ENCODE data around the gene KCNB1.
A peak's percentile ranks its signal among the peaks of the same experiment; 100 is the strongest.

KCNB1 gene

DNA sequence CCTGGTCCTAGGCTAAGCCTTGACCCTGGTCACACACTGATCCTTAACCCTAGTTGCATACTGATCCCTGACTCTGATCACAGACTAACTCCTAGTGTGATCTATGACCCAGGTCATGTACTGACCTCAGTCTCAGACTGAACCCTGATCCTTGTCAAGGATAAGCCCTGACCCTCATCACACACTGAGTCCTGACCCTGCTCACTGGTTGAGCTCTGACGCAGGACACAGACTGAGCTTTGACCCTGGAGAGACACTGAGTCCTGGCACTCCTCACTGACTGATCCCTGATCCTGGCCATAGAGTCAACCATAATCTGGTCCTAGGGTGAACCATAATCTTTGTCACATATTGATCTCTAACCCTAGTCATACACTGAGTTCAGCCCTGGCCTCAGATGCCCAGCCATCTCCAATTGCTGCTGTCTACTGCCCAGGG is 37.9 kb downstream of the KCNB1 start:
- Histone ChIP-seq H3K4me3 (no peak overlapping the region), H3K4me1 (peaks cover 0 to 25% (median 0%) of the 10 kb centered on the region in 10 experiments; a peak in 8 of 20 replicates), H3K36me3 (no peaks in the 10 kb centered on the region), H3K9ac (no peak overlapping the region), H4K20me1 (no peaks in the 10 kb centered on the region), H3K27me3 (no peaks in the 10 kb centered on the region; a peak in 1 of 22 replicates), H3K4me2 (peak overlapping the region in 2 of 11 experiments; percentile 10 to 32; a peak in 2 of 22 replicates), H3K9me3 (replicated peaks in 1 of 11) (no peaks in the 10 kb centered on the region), H3K27ac (no peak overlapping the region)
- no peak for TF ChIP-seq Cebpa-rat (IDR thresholded peaks at IDR 0.05)

- H3K36me3 ChIP-seq, result no peaks in the 10 kb centered on the region
- no peaks in the 10 kb centered on the region for H3K4me1 ChIP-seq
- no peak overlapping the region for H3K4me2 ChIP-seq
- no peaks in the 10 kb centered on the region for H3K27me3 ChIP-seq
- H3K9ac ChIP-seq, result no peak overlapping the region
- no peak overlapping the region for H3K4me3 ChIP-seq
- H4K20me1 ChIP-seq, result no peaks in the 10 kb centered on the region
- no peak overlapping the region for H3K27ac ChIP-seq
- no peaks in the 10 kb centered on the region for H3K9me3 ChIP-seq (replicated peaks in 1 of 11)
- no peak for TF ChIP-seq Cebpa-rat (IDR thresholded peaks at IDR 0.05)
These were observed 45.4 kb downstream of the KCNB1 start for GRCh38 chr20:49437057-49437456.

GRCh38 chr20:49435639-49436038 is 46.8 kb downstream of the KCNB1 start:
- H3K4me3 ChIP-seq, result no peak overlapping the region
- no peaks in the 10 kb centered on the region for H4K20me1 ChIP-seq
- no peaks in the 10 kb centered on the region for H3K27me3 ChIP-seq
- H3K36me3 ChIP-seq, result no peaks in the 10 kb centered on the region
- no peak for TF ChIP-seq Cebpa-rat (IDR thresholded peaks at IDR 0.05)
- no peak overlapping the region for H3K4me2 ChIP-seq
- no peak overlapping the region for H3K27ac ChIP-seq
- H3K9me3 ChIP-seq (replicated peaks in 1 of 11), result no peaks in the 10 kb centered on the region
- no peaks in the 10 kb centered on the region for H3K4me1 ChIP-seq
- H3K9ac ChIP-seq, result no peak overlapping the region

- no peak for TF ChIP-seq Cebpa-rat (IDR thresholded peaks at IDR 0.05)
These were observed 49.1 kb downstream of the KCNB1 start for GRCh38 chr20:49433333-49433732.

GRCh38 chr20:49432550-49432949 is 49.9 kb downstream of the KCNB1 start:
- Histone ChIP-seq H4K20me1 (no peaks in the 10 kb centered on the region), H3K36me3 (no peaks in the 10 kb centered on the region), H3K27ac (no peak overlapping the region), H3K9ac (no peak overlapping the region), H3K27me3 (no peaks in the 10 kb centered on the region), H3K4me3 (no peak overlapping the region), H3K4me2 (no peak overlapping the region), H3K4me1 (peaks cover 0 to 6% (median 5%) of the 10 kb centered on the region in 10 experiments; a peak in 15 of 20 replicates), H3K9me3 (replicated peaks in 1 of 11) (no peaks in the 10 kb centered on the region)
- no peak for TF ChIP-seq Cebpa-rat (IDR thresholded peaks at IDR 0.05)

More at GRCh38 chr20:49433333-49433732, 49.1 kb downstream of the KCNB1 start:
- H4K20me1 ChIP-seq, result no peaks in the 10 kb centered on the region
- H3K9me3 ChIP-seq (replicated peaks in 1 of 11), result no peaks in the 10 kb centered on the region
- no peak overlapping the region for H3K4me2 ChIP-seq
- no peaks in the 10 kb centered on the region for H3K4me1 ChIP-seq
- no peak overlapping the region for H3K9ac ChIP-seq
- H3K36me3 ChIP-seq, result no peaks in the 10 kb centered on the region
- no peak overlapping the region for H3K27ac ChIP-seq
- H3K4me3 ChIP-seq, result no peak overlapping the region
- H3K27me3 ChIP-seq, result no peaks in the 10 kb centered on the region

DNA sequence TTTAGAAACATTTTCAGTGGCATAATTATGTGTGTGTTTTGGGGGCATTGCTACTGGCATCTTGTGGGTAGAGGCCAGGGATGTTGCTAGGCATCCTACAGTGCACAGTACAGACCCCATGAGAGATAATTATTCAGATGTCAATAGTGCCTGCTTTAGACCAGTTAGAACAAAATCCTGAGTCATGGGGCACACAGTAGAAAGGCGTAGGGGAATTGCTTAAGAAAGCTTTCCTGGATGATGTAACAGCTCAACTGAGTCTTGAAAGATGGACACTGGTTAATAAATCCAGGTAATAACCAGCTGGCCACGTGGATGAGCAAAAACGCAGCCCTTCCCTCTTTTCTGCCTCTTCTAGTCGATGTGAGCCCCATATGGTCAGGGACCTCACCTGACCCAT is 51.1 kb downstream of the KCNB1 start:
- Histone ChIP-seq H3K9me3 (replicated peaks in 1 of 11) (no peaks in the 10 kb centered on the region), H3K9ac (no peak overlapping the region), H3K27me3 (no peaks in the 10 kb centered on the region), H3K4me2 (no peak overlapping the region), H3K36me3 (no peaks in the 10 kb centered on the region), H3K27ac (no peak overlapping the region), H3K4me3 (no peak overlapping the region), H3K4me1 (peaks cover 0 to 17% (median 13%) of the 10 kb centered on the region in 10 experiments; a peak in 15 of 20 replicates), H4K20me1 (no peaks in the 10 kb centered on the region)
- TF ChIP-seq Cebpa-rat (IDR thresholded peaks at IDR 0.05), result no peak

GRCh38 chr20:49430320-49430719 is 52.1 kb downstream of the KCNB1 start:
- peaks cover 0 to 17% (median 13%) of the 10 kb centered on the region in 10 experiments; a peak in 15 of 20 replicates for H3K4me1 ChIP-seq
- H3K27ac ChIP-seq, result no peak overlapping the region
- no peaks in the 10 kb centered on the region for H3K36me3 ChIP-seq
- no peak overlapping the region for H3K9ac ChIP-seq
- H4K20me1 ChIP-seq, result no peaks in the 10 kb centered on the region
- no peak overlapping the region for H3K4me3 ChIP-seq
- TF ChIP-seq Cebpa-rat (IDR thresholded peaks at IDR 0.05), result no peak
- no peaks in the 10 kb centered on the region for H3K9me3 ChIP-seq (replicated peaks in 1 of 11)
- H3K4me2 ChIP-seq, result no peak overlapping the region
- H3K27me3 ChIP-seq, result no peaks in the 10 kb centered on the region

DNA sequence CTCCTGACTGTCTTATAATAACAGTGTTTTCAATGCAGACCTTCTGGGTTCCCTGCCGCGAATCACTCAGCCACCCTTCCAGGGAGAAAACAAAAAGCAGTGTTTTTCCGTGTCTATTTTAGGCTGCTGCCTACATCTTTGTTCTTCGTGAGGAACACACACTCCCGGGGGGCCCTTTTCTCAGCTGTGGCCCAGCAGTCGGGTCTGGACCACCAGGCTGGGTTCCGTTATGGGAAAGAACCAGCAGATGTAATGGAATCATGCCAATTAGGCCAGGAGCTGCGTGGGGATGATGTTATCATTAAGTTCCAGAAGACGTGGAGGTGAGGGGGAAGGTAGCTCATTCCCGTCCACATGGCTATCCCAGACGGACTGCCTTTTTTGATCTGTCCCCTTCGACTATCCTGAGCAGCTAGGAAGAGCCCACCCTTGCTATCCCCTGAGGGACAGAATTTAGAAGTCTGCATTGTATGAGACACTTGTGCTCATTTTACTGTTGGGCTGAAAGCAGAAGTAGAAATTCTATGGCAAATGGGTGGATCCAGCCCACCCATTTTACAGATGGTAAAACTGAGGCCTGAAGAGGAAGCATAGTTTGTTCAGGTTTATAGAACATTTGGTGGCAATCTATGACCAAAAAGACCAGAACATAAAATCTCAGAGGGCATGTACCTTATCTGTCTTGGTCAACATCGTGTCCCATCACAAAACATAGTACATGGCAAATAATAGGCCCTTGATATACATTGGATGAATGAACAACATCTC is 54.5 kb downstream of the KCNB1 start:
- Histone ChIP-seq H3K4me1 (peaks cover 0 to 17% (median 13%) of the 10 kb centered on the region in 10 experiments; a peak in 15 of 20 replicates), H3K27ac (no peak overlapping the region), H4K20me1 (no peaks in the 10 kb centered on the region), H3K9me3 (replicated peaks in 1 of 11) (no peaks in the 10 kb centered on the region), H3K36me3 (no peaks in the 10 kb centered on the region), H3K4me2 (peak overlapping the region in 9 of 11 experiments; percentile 11 to 68 (median 50); a peak in 15 of 22 replicates), H3K4me3 (no peak overlapping the region), H3K27me3 (no peaks in the 10 kb centered on the region), H3K9ac (no peak overlapping the region)
- TF ChIP-seq Cebpa-rat (IDR thresholded peaks at IDR 0.05), result no peak

DNA sequence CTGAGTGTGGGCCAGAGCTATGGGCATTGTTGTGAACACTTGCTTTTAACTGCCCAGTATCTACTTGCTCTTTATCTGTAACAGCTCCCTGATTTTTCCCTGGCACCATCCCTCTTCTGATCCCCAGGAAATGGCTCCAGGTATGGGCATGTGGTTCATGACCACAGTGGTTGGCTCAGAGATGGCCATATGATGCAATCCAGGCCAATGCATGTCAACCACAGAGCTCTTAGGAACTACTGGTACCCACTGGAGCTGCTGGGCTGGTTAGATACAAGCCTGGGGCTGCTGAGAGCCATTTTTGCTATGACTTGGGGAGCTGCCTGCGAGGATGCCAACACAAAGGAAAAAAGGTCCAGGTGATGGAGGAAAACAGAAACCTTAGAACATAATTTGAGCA is 55.6 kb downstream of the KCNB1 start:
- no peak overlapping the region for H3K4me3 ChIP-seq
- peak in 1 of 11 experiments; percentile 23; a peak in 1 of 22 replicates for TF ChIP-seq Cebpa-rat (IDR thresholded peaks at IDR 0.05)
- H3K4me2 ChIP-seq, result peak overlapping the region in 9 of 11 experiments; percentile 11 to 68 (median 50); a peak in 15 of 22 replicates
- H4K20me1 ChIP-seq, result no peaks in the 10 kb centered on the region
- no peak overlapping the region for H3K9ac ChIP-seq
- H3K27me3 ChIP-seq, result no peaks in the 10 kb centered on the region
- H3K9me3 ChIP-seq (replicated peaks in 1 of 11), result no peaks in the 10 kb centered on the region
- H3K4me1 ChIP-seq, result peaks cover 0 to 17% (median 13%) of the 10 kb centered on the region in 10 experiments; a peak in 15 of 20 replicates
- H3K27ac ChIP-seq, result no peak overlapping the region
- H3K36me3 ChIP-seq, result no peaks in the 10 kb centered on the region

GRCh38 chr20:49426395-49426794 is 56.1 kb downstream of the KCNB1 start:
- Histone ChIP-seq H3K27ac (no peak overlapping the region), H4K20me1 (no peaks in the 10 kb centered on the region), H3K27me3 (no peaks in the 10 kb centered on the region), H3K9ac (no peak overlapping the region), H3K4me3 (no peak overlapping the region), H3K4me2 (peak overlapping the region in 2 of 11 experiments; percentile 45 to 68; a peak in 3 of 22 replicates), H3K4me1 (peaks cover 0 to 19% (median 14%) of the 10 kb centered on the region in 10 experiments; a peak in 15 of 20 replicates), H3K9me3 (replicated peaks in 1 of 11) (no peaks in the 10 kb centered on the region), H3K36me3 (no peaks in the 10 kb centered on the region)
- no peak for TF ChIP-seq Cebpa-rat (IDR thresholded peaks at IDR 0.05)
